NB4 (cell line): ENCODE measurements around the gene SLCO1C1.

Experiments used
- CTCF ChIP-seq: IDR thresholded peaks from one replicate; pipeline ENCODE4 v1.5.1; 2012; ENCODE audit warnings: low read depth, low read length
- MAX ChIP-seq: IDR thresholded peaks from 2 replicates; pipeline ENCODE4 v1.6.1; 2011; ENCODE audit warnings: low read depth, low read length
- POLR2A ChIP-seq: IDR thresholded peaks from 2 replicates; pipeline ENCODE4 v1.6.1; 2011; ENCODE audit warnings: mild to moderate bottlenecking; ENCODE audit not compliant: insufficient read length; ENCODE audit errors: extremely low read depth

GRCh38 chr12:20731274-20731673, 36.1 kb downstream of the SLCO1C1 start:
- no peak for TF ChIP-seq CTCF
- TF ChIP-seq POLR2A, result no peak
- no peak for TF ChIP-seq MAX
